Stimulated activated CD4-positive, alpha-beta T cell treated with anti-CD3 and anti-CD28 coated beads, Interleukin-12 subunit alpha, Interleukin-12 subunit beta, amount 100 ng/mL, for 48 hours (primary cell): Measurements from ENCODE around the gene ARHGAP40.
"Not testable (repeated sequence)": the region's sequence is repeated elsewhere in the genome, so short reads cannot be mapped to it uniquely, and the experiment has no call there.

ENCODE experiments used
- DNase-seq, 3 donors: peaks; one replicate each; pipeline ENCODE4 v3.0.0-alpha.2; 2020; ENCODE audit warnings: low read depth in 2 of 3, low spot score in 1 of 3

ARHGAP40 gene

GRCh38 chr20:38586181-38586525, 15.5 kb upstream of the ARHGAP40 start:
- no peak for DNase-seq

GRCh38 chr20:38588303-38588702, 13.3 kb upstream of the ARHGAP40 start:
- no peak for DNase-seq

GRCh38 chr20:38589351-38589750, 12.3 kb upstream of the ARHGAP40 start:
- no peak for DNase-seq

GRCh38 chr20:38589967-38590675, 11.5 kb upstream of the ARHGAP40 start:
- DNase-seq, result no peak

GRCh38 chr20:38590676-38591473, 10.7 kb upstream of the ARHGAP40 start:
- no peak for DNase-seq

GRCh38 chr20:38591474-38592410, 9.9 kb upstream of the ARHGAP40 start:
- no peak for DNase-seq

GRCh38 chr20:38592411-38592790, 9.2 kb upstream of the ARHGAP40 start:
- not testable (repeated sequence) for DNase-seq

GRCh38 chr20:38594281-38594680, 7.3 kb upstream of the ARHGAP40 start:
- not testable (repeated sequence) for DNase-seq

- DNase-seq, result not testable (repeated sequence)
These were observed 5.7 kb upstream of the ARHGAP40 start for GRCh38 chr20:38595886-38596285.

GRCh38 chr20:38599410-38599882, 2.2 kb upstream of the ARHGAP40 start:
- no peak for DNase-seq

- DNase-seq, result no peak
These were observed 1.6 kb upstream of the ARHGAP40 start for GRCh38 chr20:38600057-38600456.

GRCh38 chr20:38602185-38602581, 574 bp downstream of the ARHGAP40 start:
- DNase-seq, result no peak

- DNase-seq, result no peak
These were observed 1.7 kb downstream of the ARHGAP40 start for GRCh38 chr20:38603286-38603685.

GRCh38 chr20:38604873-38605303, 3.3 kb downstream of the ARHGAP40 start:
- DNase-seq, result no peak

GRCh38 chr20:38607351-38607750, 5.7 kb downstream of the ARHGAP40 start:
- no peak for DNase-seq

- DNase-seq, result no peak
These were observed 6.6 kb downstream of the ARHGAP40 start for GRCh38 chr20:38608188-38608587.

GRCh38 chr20:38609815-38610214, 8.2 kb downstream of the ARHGAP40 start:
- DNase-seq, result no peak

- DNase-seq, result no peak
These were observed 8.9 kb downstream of the ARHGAP40 start for GRCh38 chr20:38610521-38610920.

GRCh38 chr20:38612751-38613515, 11.3 kb downstream of the ARHGAP40 start:
- DNase-seq, result no peak

- no peak for DNase-seq
These were observed 13.7 kb downstream of the ARHGAP40 start for GRCh38 chr20:38615283-38615682.

- DNase-seq, result no peak
These were observed 14.8 kb downstream of the ARHGAP40 start for GRCh38 chr20:38616457-38616856.
